Lower lobe of right lung (tissue), 2 donors: ENCODE results near the gene POLR2F. TPM values are rescaled to one million over a fixed set of nuclear protein-coding genes. Genes with fewer than 3 reads are reported as not detected.

Source experiments
- ATAC-seq, 2 donors: fragments of 200-7000 bp; cut with Tn5 transposase; one replicate each; pipeline ENCODE4 v1.9.1; 2020 to 2022; ENCODE audit warnings: mild to moderate bottlenecking in 2 of 2, moderate library complexity in 2 of 2
- DNase-seq: peaks from one replicate; pipeline ENCODE4 v3.0.0-alpha.2; 2020
- H3K27ac ChIP-seq: fragments of 200-600 bp; one replicate; pipeline ENCODE4 v1.8.0; 2022
- H3K27me3 ChIP-seq: fragments of 200-600 bp; one replicate; pipeline ENCODE4 v1.8.0; 2022; ENCODE audit warnings: low read depth
- H3K36me3 ChIP-seq: fragments of 200-600 bp; one replicate; pipeline ENCODE4 v1.8.0; 2022; ENCODE audit warnings: mild to moderate bottlenecking
- H3K4me1 ChIP-seq: fragments of 200-600 bp; one replicate; pipeline ENCODE4 v1.8.0; 2022
- H3K4me3 ChIP-seq: fragments of 200-600 bp; one replicate; pipeline ENCODE4 v1.8.0; 2022; ENCODE audit warnings: mild to moderate bottlenecking
- H3K9me3 ChIP-seq: fragments of 200-600 bp; one replicate; pipeline ENCODE4 v1.8.0; 2022
- CTCF ChIP-seq: fragments of 200-600 bp; IDR thresholded peaks from one replicate; pipeline ENCODE4 v1.8.0; 2022; ENCODE audit warnings: antibody characterized with exemption, mild to moderate bottlenecking
- intact Hi-C: fragments of 100-400 bp; cut with DNase I; formaldehyde crosslinking; loops from one replicate; pipeline ENCODE4 v1.11.0; 2022
- total RNA-seq: library from RNA; stranded (reverse); fragmentation: NEBNext Ultra II Directional; extraction: Animal tissue kit (Norgen Biotek cat#: 25700); gene quantifications from one replicate; pipeline ENCODE4 v1.2.1, GENCODE V29; 2021
- donor health status: DM: no; HTN: yes; CAD: no; lungs with severe emphysema.

POLR2F gene
- total RNA-seq, 1 donor from 2014 or later, result 60.3 TPM

GRCh38 chr22:37968452-37969251, 15.2 kb downstream of the POLR2F start:
- ATAC-seq (no peak), DNase-seq (no peak)
- H3K4me1 ChIP-seq, result no peaks in the 10 kb centered on the region
- no peaks in the 10 kb centered on the region for H3K27me3 ChIP-seq
- H3K36me3 ChIP-seq, result peaks cover 38% of the 10 kb centered on the region
- intact Hi-C loops, result no loop called here
- no peaks in the 10 kb centered on the region for H3K9me3 ChIP-seq
- no peak overlapping the region for H3K4me3 ChIP-seq
- H3K27ac ChIP-seq, result no peak overlapping the region
- TF ChIP-seq CTCF, result no peak

DNA sequence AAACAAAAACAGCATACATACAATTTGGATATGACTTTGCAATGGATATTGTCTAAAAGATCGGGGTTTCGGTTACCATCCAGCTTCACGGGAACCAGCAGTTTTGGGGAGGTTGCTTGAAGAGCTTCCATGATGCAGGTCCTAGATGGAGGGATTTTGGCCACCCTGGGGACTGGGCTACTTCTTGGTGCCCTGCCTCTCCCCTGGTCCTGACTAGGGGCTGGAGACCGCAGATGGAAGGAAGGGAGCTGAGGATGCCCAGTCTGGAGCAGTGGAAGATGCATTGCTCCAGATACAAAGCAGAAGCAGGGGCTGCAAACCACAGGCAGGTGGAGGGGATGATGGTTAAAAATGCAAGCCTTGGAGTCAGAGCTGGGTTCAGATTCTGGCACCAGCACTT, 17.4 kb downstream of the POLR2F start:
- Histone ChIP-seq H3K27ac (no peak overlapping the region), H3K4me1 (no peaks in the 10 kb centered on the region), H3K4me3 (no peak overlapping the region), H3K27me3 (no peaks in the 10 kb centered on the region), H3K36me3 (peaks cover 38% of the 10 kb centered on the region), H3K9me3 (no peaks in the 10 kb centered on the region)
- TF ChIP-seq CTCF, result no peak
- DNase-seq, result no peak
- intact Hi-C loops, result no loop called here
- ATAC-seq, result no peak

DNA sequence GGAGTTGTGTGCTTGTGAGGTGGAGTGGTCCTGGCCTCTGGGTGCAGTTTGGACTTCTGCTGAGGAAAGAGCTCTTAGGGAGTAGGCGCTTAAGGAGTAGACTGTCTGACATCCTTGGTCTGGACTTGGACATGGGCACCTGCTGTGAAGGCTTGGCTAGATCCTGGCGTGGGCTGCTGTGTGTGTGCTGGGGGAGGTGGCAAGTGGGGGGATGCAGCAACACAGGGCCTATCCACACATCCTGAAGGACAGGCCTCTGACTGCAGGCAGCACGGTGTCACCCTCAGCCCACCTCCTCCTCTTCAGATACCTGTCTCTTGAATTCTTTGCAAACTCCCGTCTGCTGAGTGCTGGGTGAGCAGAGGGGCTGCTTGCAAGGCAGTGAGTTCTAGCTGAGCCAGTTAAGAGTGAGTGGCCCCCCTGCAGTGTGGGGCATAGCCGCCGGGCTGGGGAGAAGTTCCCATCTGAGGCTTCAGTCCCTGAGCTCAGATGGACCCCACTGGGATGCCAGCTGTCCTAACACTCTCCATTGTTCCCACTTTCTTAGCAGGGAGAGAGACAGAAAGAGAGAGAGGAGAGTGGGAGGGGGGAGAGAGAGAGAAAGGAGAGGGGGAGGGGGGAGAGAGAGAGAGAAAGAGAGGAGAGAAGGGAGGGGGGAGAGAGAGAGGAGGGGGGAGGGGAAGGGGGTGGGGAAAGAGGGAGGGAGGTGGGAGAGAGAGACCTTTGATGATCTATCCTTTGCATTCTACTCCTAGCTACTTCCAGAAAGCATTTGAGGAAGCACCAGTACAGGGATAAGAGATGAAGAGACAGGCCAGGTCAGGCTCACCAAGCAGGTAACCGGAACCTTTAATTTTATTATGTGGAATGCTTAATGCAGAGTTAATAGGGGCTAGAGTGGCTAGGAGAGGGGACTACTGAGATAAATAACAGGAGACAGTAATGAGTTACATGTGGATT, 18.3 kb downstream of the POLR2F start:
- no peak for ATAC-seq
- Histone ChIP-seq H3K9me3 (no peaks in the 10 kb centered on the region), H3K4me3 (no peak overlapping the region), H3K36me3 (peaks cover 35% of the 10 kb centered on the region), H3K4me1 (no peaks in the 10 kb centered on the region), H3K27ac (no peak overlapping the region), H3K27me3 (no peaks in the 10 kb centered on the region)
- no peak for DNase-seq
- intact Hi-C loops, result no loop called here
- TF ChIP-seq CTCF, result no peak

- intact Hi-C loops, result no loop called here
- peaks cover 28% of the 10 kb centered on the region for H3K36me3 ChIP-seq
- DNase-seq, result no peak
- H3K4me3 ChIP-seq, result no peak overlapping the region
- H3K27ac ChIP-seq, result no peak overlapping the region
- H3K9me3 ChIP-seq, result no peaks in the 10 kb centered on the region
- no peak for TF ChIP-seq CTCF
- no peaks in the 10 kb centered on the region for H3K27me3 ChIP-seq
- no peak for ATAC-seq
- H3K4me1 ChIP-seq, result no peaks in the 10 kb centered on the region
These were observed 19.0 kb downstream of the POLR2F start for GRCh38 chr22:37972527-37972926.

GRCh38 chr22:37973271-37974170, 20.0 kb downstream of the POLR2F start:
- Histone ChIP-seq H3K27me3 (no peaks in the 10 kb centered on the region), H3K4me1 (no peaks in the 10 kb centered on the region), H3K27ac (no peak overlapping the region), H3K9me3 (no peaks in the 10 kb centered on the region), H3K36me3 (peaks cover 18% of the 10 kb centered on the region), H3K4me3 (no peak overlapping the region)
- intact Hi-C loops, result no loop called here
- no peak for TF ChIP-seq CTCF
- peak in 1 of 2 donors; percentile 18 for ATAC-seq
- no peak for DNase-seq
